Activated CD4-positive, alpha-beta T cell treated with anti-CD3 and anti-CD28 coated beads, Interleukin-2, amount 50 U/mL, for 48 hours (primary cell): ENCODE measurements around the gene MCAM.

Source experiments
- DNase-seq, 2 experiments: peaks; one replicate each; pipeline ENCODE4 v3.0.0-alpha.2; 2020

MCAM gene

DNA sequence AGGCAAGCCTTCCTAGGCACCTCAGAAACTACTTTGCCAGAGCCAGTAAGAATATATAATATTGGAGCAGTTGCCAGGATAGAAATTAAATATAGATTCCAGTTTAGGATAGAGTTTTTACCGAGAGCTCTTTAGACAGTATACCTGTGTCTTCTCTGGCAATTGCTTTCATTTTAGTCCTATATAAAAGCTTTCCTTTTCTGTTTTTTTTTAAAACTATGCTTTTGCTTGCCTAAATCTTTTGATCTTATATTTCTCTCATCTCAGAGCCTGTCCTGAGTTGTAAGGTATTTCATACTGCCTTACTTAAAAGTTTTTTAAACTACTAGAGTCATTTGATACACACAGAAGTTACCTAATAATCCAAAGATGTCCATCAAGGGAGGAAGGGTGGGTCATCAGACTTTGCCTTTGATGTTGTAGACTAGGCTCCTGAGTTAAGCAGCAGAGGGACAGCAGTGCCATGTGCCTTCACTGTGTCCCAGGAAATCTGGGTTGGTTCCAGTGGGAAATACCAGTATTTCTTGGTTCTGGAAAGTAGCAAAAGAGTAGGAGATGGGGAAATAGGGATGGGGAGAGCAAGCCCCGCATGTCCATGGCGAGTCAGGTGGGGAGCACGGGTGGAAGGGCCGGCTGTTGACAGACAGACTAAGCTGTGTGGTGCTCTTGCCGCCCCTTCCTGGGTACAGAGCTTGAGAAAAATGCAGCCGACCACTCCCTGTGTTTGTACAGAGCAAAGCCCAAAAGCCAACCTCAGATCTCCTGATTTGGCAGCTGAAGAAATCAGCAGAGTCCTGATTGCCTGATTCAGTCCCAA lies 11.2 kb downstream of the MCAM start:
- no peak for DNase-seq

DNA sequence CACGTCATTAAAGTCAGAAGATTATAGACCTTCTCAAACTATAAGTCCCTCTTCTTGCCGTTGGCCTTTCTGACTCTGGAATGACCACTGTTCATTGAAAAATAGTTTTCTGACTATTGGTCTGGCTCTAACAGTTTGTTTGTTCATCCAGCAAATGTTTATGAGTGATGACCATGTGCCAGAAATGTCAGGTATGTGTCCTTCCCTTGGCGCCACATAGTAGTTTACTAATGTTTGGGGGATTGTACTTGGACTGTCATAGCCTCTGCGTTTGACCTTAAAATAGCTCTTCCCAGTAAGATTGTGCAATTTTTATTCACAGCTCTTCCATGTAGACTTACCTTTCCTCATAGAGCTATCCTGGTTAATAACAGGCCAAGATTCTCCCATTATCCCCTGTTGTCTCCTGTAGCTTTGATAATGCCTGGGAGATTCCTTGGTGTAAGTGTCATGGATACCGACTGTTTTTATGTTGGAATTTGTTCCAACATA lies 13.7 kb downstream of the MCAM start:
- no peak for DNase-seq

DNA sequence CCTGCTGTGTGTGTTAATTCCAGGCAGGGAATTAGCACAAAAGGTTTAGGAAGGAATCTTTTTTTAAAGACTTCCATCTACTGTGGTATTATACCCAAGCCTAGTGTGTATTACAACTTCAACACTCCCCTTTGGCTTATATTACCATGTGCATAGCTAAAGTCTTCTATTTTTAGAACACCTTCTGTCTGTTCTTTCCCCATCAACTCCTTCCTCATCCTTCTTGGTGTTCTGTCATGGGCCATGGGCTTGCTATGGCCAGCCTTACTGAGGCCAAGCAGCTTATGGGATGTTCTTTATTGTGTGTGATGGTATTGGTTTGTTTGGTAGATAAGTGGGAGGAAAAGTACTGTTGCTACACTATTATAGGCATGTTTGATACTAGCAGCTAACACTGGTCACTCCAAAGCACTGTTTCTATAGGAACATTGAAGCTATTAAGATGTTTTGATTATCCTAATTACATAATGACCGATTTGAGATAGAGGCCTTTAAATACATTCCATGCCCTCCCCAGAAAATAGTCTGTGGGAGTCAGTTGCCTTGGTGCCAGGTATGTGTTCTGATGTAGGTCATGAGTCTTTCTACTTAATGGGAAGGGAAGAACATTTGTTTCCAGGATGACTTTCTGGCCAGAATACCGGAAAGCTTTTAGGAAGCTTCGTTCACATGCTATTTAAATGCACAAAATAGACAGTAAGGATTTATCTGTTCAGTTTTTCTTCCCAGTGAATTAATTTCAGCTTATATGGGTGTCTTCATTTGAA lies 16.5 kb downstream of the MCAM start:
- no peak for DNase-seq

DNA sequence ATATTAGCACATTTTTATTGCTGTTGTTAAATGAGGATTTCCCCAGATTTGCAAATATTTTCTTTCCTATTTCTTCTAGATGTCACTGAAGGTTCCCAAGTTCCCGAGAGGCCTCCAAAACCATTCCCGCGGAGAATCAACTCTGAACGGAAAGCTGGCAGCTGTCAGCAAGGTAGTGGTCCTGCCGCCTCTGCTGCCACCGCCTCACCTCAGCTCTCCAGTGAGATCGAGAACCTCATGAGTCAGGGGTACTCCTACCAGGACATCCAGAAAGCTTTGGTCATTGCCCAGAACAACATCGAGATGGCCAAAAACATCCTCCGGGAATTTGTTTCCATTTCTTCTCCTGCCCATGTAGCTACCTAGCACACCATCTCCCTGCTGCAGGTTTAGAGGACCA lies 17.5 kb downstream of the MCAM start:
- no peak for DNase-seq

DNA sequence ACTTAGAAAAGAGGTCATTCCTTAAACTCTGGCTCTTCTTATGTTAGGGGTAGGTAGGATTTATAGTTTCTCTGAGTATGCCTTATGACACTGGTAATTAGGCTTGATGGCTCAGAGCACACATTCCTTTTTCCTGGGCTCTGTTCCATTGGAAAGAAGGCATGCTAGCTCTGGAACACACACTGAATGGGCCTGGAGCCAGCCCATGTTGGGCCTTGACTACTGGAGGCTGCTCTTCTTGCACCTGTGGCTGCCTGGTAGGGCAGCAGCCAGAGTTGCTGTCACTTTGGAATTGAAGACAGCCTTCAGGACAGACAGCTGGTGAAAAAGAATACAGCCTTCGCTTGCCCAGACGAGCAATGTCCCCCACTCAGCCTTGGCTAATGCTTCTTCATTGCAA lies 18.2 kb downstream of the MCAM start:
- DNase-seq, result no peak

DNA sequence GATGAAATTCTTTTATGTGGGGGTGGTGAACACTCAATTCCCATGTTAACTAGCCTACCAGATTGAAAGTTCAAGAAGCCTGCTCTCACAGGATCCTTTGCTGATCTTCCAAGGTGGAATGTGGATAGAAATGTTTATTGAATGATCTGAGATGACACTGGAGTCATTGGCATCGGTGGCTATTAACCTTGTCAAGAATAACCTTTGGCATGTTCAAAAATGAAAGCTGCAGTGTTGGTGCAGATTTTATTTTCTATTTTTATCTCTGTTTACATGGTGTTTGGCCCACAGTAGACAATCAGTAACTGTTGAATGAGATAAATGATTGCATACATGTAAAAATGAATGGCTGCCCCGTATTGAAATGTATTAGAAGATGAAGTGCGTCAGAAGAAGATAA lies 19.0 kb downstream of the MCAM start:
- no peak for DNase-seq

DNA sequence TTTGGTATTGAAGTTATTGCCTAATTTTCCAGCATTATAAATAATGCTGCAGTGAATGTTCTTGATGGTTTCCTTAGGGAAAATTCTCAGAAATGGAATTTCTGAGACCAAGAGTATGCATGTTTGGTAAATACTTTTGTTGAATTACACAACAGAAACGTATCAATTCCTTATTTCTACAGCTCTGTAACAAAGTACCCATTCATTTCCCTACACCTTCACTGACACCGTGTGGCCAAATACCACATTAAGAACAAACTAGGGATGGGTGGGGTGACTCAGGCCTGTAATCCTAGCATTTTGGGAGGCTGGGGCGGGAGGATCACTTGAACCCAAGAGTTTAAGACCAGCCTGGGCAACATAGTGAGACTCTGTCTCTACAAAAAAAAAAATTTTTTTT lies 21.8 kb downstream of the MCAM start:
- DNase-seq, result no peak

DNA sequence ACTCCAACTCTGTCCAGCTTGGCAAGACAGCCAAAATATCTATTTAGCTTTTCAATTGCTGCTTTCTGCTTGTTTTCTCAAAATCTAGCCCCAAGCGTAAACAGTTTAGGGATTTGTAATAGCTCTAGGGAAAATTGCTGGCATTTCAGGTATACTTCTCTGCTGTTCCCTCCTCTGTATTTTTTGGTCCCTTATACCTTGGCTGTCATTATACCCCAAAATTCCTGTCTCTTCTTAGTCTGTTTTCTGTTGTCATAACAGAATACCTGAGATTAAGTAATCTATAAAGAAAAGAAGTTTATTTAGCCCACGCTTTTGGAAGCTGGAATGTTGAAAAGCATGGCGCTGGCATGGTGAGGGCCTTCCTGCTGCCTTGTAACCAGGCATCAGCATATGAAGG lies 23.5 kb downstream of the MCAM start:
- no peak for DNase-seq

DNA sequence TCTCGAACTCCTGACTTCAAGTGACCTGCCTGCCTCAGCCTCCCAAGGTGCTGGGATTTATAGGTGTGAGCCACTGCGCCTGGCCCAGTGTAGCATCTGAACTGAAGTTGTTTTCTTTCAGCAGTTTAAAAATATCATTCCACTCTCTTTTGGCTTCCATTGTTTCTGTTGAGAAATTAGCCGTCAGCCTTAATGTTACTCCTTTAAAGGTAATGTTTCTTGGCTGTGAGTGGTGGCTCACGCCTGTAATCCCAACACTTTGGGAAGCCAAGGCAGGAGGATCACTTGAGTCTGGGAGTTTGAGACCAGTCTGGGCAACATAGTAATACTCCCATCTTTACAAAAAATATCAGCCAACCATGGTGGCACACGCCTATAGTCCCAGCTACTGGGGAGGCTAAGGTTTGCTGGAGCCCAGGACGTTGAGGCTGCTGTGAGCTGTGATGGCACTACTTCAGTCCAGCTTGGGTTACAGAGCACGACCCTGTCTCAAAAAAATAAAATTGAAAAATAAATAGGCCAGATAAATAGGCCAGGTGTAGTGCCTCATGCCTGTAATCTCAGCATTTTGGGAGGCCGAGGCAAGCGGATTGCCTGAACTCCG lies 25.9 kb downstream of the MCAM start:
- no peak for DNase-seq

DNA sequence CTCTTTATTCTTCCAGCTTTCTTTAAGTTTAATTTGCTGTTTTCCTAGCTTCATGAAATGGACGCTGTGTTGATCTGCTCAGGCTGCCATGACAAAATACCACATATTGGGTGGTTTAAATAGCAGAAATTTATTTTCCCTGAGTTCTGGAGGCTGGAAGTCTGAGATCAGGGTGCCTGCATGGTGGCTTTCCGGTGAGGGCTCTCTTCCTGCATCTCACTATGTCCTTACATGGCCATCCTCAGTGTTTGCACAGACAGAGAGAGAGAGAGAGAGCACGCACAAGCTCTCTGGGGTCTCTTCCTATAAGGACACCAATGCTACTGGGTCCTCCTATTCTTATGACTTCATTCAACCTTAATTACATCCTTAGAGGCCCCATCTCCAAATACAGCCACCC lies 28.7 kb downstream of the MCAM start:
- no peak for DNase-seq

DNA sequence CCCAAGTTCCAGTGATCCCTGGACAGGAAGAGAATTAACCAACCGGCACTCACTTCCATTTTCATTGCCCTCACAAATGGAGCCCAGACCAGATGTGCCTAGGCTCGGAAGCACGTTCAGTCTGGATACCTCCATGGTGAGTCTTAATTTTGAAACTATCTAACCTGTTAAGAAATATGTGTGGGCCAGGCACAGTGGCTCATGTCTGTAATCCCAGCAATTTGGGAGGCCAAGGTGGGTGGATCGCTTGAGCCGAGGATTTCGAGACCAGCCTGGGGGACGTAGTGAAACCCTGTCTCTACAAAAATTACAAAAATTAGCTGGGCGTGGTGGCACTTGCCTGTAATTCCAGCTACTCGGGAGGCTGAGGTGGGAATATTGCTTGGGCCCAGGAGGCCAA lies 31.5 kb downstream of the MCAM start:
- DNase-seq, result no peak

DNA sequence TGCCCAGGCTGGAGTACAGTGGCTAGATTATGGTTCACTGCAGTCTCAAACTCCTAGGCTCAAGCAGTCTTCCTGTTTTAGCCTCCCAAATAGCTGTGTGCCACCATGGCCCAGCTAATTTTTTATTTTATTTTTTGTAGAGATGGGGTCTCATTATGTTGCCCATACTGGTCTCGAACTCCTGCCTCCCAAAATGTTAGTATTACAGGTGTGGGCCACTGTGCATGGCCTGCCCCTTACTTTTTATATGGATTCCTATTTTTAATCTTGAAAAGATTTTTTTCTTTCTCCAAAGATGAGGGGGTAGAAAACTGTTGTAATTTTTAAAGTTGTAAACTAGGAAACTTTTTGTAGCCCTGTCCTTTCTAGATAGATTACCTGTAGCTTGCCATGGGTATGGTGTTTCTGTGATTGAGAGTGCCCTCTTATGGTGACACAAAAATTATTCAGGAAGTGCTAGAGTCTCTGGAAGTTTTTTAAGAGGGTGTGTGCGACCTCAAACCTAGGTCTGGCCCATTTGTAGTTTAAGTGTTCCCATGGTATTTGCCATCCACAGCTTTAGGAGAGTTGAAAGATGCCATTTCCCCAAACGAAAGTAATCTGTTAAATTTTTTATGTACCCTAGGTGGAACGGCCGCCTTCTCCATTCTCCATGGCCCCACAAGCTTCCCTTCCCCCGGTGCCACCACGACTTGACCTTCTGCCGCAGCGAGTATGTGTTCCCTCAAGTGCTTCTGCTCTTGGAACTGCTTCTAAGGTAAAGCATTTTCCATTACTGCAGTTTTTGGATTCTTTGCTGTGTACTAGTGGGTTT lies 32.4 kb downstream of the MCAM start:
- DNase-seq, result no peak

DNA sequence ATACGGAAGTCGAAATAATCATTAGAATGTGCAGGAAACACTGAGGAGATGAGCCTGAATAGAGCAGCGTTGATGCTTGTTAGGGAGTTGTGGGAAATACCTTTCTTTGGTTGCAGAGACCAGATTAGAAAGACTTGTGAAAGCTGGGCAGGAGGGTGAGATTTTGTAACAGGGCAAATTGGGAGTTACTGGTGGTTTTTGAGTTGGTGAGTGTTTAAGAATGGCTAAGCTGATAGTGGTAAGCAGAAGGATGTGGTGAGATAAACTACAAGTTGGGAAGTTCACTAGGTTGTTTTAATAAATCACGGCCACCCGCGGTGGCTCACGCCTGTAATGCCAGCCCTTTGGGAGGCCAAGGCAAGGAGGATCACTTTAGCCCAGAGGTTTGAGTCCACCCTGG lies 34.4 kb downstream of the MCAM start:
- no peak for DNase-seq

DNA sequence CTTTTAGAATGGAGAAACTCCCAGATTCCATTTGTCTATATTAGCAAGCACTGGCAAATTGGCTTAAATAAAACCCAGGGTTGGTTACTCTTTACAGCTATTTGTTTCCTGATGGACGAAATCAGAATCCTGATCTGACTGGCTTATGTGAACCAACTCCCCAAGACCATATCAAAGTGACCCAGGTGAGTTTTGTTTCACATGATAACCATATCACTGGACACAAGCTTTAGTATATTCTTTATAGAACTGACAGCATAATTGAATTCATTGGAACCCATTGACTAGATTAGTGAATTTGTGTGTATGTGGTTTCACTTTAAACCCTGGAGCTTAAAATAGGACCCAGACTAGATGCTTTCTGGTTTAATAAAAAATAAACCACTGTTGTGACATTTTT lies 39.3 kb downstream of the MCAM start:
- DNase-seq, result no peak

DNA sequence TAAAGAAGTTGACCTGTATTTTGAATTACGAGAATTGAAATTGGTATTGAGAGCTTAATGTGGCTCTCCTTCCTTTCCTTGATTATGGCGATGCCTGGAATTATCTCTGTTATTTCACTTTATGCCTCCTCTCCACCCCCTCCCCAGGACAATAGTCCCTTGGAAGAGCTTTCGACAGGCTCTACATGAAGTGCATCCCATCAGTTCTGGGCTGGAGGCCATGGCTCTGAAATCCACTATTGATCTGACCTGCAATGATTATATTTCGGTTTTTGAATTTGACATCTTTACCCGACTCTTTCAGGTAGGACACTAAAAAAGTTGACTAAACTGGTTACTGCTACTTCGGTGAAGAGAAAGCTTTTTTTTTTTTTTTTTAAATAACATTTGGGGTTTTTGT lies 43.2 kb downstream of the MCAM start:
- DNase-seq, result no peak

DNA sequence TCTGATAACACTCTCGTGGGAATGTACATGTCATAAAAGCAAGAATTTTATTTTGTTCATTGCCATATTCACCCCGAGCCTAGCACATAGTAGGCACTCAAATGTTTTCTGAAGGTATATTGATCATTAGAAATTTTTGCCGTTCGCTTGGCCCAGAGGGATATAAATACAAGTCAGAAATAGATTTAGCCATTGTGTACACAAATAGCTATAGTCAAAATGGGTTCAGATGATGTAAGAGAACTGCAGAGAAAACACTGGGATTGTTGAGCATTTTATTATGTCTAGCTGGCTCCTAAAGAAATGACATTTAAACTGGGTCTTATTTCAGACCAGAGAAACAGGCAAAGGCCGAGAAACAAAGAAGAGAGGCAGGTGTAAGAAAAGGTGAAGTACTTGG lies 49.3 kb downstream of the MCAM start:
- no peak for DNase-seq

DNA sequence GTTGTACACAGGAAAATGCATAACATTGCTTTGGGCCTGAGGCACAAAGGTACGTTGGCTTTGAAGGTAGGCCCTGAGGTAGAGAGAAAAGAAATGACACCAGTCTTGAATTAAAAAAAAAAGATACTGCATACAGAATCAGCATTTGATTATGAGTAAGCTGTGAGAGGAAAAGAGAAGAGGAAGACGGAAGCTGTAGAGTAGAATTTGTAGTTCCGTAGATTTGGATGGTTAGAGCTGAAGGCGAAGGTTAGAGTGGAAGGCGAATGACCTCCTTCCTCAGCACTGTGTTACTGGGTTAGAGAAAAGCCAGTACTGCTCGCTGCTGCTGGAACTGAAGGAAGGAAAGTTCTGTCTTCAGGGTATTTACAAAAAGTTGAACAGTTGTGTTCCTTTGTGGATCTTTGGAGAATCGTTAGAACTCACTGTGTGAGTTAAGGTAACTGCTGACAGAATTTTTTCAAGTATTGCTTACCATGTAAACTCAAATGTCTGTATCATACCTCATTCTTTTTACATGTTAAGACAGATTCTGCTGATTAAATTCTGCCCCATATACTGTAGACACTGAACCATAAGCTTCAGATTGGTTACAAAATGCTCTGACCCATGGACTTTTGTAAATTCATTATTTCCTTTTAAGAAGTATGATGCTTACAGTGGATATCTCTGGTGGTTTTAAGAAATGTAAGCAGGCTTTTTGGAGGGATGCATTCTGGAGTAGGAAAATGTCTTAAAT lies 50.2 kb downstream of the MCAM start:
- no peak for DNase-seq

DNA sequence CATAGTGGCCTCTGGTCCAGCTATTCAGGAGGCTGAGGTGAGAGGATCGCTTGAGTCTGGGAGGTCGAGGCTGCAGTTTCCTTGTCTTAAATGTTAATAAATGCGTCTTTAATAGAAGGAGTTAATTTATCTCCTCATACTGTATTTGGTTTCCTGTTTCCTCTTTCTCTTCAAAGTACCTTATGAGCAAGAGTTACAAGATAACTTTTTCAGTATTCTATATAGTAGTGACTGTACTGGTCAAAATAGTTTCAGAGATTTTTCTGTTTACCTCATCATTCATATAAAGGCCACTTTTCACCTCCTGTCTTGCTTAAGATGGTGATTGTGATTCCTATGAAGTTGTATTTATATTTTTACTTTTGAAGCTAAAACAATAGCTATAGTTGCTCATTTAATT lies 50.9 kb downstream of the MCAM start:
- DNase-seq, result no peak

DNA sequence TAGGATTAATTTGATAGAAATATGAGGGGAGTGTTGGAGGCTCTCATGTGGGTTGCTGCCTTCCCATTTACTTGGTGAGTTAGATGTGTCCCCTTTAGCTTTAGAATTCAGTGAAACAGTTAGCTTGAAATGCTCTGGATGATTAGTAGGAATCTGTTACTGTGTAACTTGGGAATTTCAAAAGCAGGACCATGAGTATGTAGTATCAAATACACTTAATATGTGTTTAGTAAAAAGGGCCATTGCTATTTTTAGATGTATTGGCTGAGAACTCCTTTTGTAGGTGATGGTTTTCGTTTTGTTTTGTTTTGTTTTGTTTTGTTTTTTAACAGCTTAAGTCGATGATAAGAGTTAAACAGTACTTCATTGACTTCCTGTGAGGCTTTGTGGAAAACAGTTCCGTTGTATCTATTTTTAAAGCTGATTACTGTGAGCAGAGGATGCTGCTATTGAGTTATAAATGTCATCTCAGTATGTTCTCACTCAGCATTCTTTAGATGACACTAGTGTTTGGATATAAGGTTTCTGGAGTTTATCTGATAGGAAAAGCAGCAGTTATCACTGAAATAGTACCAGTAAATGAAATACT lies 53.5 kb downstream of the MCAM start:
- no peak for DNase-seq

DNA sequence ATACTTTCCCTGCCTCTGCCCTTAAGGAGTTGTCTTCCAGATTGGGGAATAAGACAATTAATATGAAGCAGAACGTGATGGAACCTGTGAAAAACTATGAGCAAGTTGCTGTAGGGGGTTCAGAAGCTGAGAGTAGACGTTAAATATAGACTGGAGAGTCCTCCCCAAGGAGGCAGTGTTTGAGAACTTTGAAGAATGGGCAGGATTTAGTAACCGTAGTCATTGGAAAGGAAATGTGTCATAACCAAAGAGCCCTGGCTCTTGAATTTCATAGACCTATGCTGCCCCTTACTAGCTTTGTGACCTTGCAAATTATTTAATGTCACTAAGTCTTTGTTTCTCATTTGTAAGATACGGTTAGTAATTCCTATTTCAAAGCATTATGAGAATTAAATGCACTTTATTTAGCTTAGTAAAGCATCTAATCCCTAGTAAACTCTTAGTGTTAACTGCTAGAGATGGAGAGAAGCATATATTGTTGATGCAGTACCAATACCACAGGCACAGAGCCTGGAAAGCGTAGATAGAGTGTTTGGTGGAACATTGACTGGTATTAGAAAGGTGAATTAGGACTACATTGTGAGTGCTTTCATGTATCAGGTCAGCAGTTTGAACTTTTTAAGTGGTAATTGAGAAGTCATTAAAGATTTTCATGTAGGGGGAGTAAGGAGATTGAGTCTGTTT lies 54.1 kb downstream of the MCAM start:
- no peak for DNase-seq

DNA sequence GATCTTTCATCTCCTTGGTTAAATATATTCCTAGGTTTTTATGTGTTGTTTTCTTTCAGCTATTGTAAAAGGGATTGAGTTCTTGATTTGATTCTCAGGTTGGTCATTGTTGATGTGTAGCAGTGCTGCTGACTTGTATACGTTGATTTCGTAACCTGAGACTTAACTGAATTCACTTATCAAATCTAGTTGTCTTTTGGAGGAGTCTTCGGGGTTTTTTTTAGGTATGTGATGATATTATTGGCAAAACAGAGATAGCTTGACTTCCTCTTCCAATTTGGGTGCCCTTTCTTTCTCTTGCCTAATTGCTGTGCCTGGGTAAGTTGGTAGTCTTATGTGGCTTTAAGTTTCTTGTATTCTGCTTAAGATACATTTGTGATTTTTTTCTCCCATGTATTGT lies 57.9 kb downstream of the MCAM start:
- no peak for DNase-seq
